ENCODE results near the gene HAPLN2. TPM values are rescaled to one million over a fixed set of nuclear protein-coding genes. Genes with fewer than 3 reads are reported as not detected.

Gene HAPLN2
- total RNA-seq, 4 donors from 2014 or later, result 1.5 to 1.7 TPM; not detected in 2

GRCh38 chr1:156662800-156663055 is 43.5 kb downstream of the HAPLN2 start:
- no peak for TF ChIP-seq CTCF (IDR thresholded peaks at IDR 0.05; ENCODE audit: low read depth)

GRCh38 chr1:156663178-156663577 is 44.0 kb downstream of the HAPLN2 start:
- no peak for TF ChIP-seq CTCF (IDR thresholded peaks at IDR 0.05; ENCODE audit: low read depth)

- TF ChIP-seq CTCF (IDR thresholded peaks at IDR 0.05; ENCODE audit: low read depth), result no peak
These were observed 45.0 kb downstream of the HAPLN2 start for GRCh38 chr1:156664046-156664766.

GRCh38 chr1:156664767-156665411 is 45.7 kb downstream of the HAPLN2 start:
- no peak for TF ChIP-seq CTCF (IDR thresholded peaks at IDR 0.05; ENCODE audit: low read depth)

- no peak for TF ChIP-seq CTCF (IDR thresholded peaks at IDR 0.05; ENCODE audit: low read depth)
These were observed 46.3 kb downstream of the HAPLN2 start for GRCh38 chr1:156665539-156665938.

GRCh38 chr1:156666862-156667609 is 47.8 kb downstream of the HAPLN2 start:
- TF ChIP-seq CTCF (IDR thresholded peaks at IDR 0.05; ENCODE audit: low read depth), result no peak

- no peak for TF ChIP-seq CTCF (IDR thresholded peaks at IDR 0.05; ENCODE audit: low read depth)
These were observed 48.4 kb downstream of the HAPLN2 start for GRCh38 chr1:156667610-156667967.

All from subcutaneous adipose tissue (tissue), 4 donors.